Activated B cell treated with CpG ODN at 0.5 μM for 24 hours (primary cell): ENCODE results near the gene PLCH2. TPM values are rescaled to one million over a fixed set of nuclear protein-coding genes. Genes with fewer than 3 reads are reported as not detected.

Source experiments
- ATAC-seq: fragments of 200-7000 bp; cut with Tn5 transposase; one replicate; pipeline ENCODE4 v1.10.0; 2021; ENCODE audit warnings: low read depth, mild to moderate bottlenecking, moderate library complexity
- CTCF ChIA-PET: fragments of 350-600 bp; sonication (Branson Sonifier 250); formaldehyde crosslinking; loops from one replicate; lab custom pipeline; 2021; ENCODE audit warnings: antibody characterized with exemption; lab: Charles Lee
- POLR2A ChIA-PET: fragments of 350-600 bp; sonication (Branson Sonifier 250); formaldehyde crosslinking; loops from one replicate; lab custom pipeline; 2021; ENCODE audit warnings: antibody characterized with exemption; lab: Charles Lee
- DNase-seq: peaks from one replicate; pipeline ENCODE4 v3.0.0; 2022
- H3K27ac Mint-ChIP-seq: one replicate; pipeline ENCODE4 v1.8.0; 2020; ENCODE audit warnings: mixed read lengths
- H3K27me3 Mint-ChIP-seq: one replicate; pipeline ENCODE4 v1.8.0; 2021; ENCODE audit warnings: mixed read lengths
- H3K36me3 Mint-ChIP-seq: one replicate; pipeline ENCODE4 v1.8.0; 2021; ENCODE audit warnings: low read depth, mixed read lengths
- H3K4me1 Mint-ChIP-seq: one replicate; pipeline ENCODE4 v1.8.0; 2021; ENCODE audit warnings: mixed read lengths
- H3K4me3 Mint-ChIP-seq: one replicate; pipeline ENCODE4 v1.8.0; 2020; ENCODE audit warnings: mild to moderate bottlenecking, mixed read lengths
- H3K9me3 Mint-ChIP-seq: one replicate; pipeline ENCODE4 v1.8.0; 2020; ENCODE audit warnings: mixed read lengths
- intact Hi-C: fragments of 100-400 bp; cut with micrococcal nuclease; formaldehyde crosslinking; loops from one replicate; pipeline ENCODE4 v1.15.1; 2024
- total RNA-seq: library from RNA; stranded (reverse); gene quantifications from 2 replicates; pipeline ENCODE4 v1.2.3, GENCODE V29; 2022
- TF ChIP-seq, protein P1 (sequence below): fragments of 200-600 bp; IDR thresholded peaks from one replicate; pipeline ENCODE4 v1.8.0; 2022; ENCODE audit warnings: antibody characterized with exemption, mild to moderate bottlenecking

The PLCH2 gene
- total RNA-seq, 1 donor from 2014 or later = 6.1 TPM

DNA sequence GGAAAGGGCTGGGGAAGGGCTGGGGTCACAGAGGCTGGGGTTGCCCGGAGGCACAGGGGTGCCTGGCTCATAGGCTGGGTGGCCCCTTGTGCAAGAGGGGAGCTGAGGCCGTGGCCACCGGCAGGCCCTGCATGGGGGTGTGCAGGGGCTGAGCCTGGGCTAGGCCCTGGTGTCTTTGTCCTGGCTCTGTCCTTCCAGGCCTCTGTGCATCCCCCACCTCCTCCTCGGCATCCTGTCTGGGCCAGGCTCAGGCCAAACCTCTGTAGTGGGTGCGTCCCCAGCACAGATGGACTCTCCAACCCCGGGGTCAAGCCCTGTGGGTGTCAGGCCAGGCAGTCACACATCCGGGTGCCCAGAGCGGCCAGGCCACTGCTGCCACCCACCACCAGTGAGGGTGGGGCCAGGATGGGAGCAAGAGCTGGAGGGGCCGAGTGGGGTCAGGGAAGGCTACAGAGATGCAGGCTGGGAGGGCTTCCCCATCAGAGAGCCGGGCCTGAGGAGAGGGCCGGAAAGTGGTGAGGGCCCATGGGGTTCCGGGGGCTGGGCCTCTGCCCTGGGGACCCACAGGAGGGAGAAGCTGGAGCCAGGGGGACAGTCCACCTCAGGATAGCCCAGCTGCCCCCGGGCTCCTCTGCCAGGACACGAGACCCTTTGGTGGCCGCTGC, 30.9 kb downstream of the PLCH2 start:
- Mint-ChIP-seq H3K27me3 (no peaks in the 10 kb centered on the region), H3K4me1 (peaks cover 2% of the 10 kb centered on the region), H3K36me3 (peaks cover 35% of the 10 kb centered on the region), H3K27ac (no peak overlapping the region), H3K9me3 (no peaks in the 10 kb centered on the region), H3K4me3 (no peak overlapping the region)
- CTCF ChIA-PET = no interaction called here
- ATAC-seq = no peak
- POLR2A ChIA-PET = no interaction called here
- DNase-seq = no peak
- intact Hi-C loops = no loop called here
- TF ChIP-seq, protein P1, sequence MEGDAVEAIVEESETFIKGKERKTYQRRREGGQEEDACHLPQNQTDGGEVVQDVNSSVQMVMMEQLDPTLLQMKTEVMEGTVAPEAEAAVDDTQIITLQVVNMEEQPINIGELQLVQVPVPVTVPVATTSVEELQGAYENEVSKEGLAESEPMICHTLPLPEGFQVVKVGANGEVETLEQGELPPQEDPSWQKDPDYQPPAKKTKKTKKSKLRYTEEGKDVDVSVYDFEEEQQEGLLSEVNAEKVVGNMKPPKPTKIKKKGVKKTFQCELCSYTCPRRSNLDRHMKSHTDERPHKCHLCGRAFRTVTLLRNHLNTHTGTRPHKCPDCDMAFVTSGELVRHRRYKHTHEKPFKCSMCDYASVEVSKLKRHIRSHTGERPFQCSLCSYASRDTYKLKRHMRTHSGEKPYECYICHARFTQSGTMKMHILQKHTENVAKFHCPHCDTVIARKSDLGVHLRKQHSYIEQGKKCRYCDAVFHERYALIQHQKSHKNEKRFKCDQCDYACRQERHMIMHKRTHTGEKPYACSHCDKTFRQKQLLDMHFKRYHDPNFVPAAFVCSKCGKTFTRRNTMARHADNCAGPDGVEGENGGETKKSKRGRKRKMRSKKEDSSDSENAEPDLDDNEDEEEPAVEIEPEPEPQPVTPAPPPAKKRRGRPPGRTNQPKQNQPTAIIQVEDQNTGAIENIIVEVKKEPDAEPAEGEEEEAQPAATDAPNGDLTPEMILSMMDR = no peak

DNA sequence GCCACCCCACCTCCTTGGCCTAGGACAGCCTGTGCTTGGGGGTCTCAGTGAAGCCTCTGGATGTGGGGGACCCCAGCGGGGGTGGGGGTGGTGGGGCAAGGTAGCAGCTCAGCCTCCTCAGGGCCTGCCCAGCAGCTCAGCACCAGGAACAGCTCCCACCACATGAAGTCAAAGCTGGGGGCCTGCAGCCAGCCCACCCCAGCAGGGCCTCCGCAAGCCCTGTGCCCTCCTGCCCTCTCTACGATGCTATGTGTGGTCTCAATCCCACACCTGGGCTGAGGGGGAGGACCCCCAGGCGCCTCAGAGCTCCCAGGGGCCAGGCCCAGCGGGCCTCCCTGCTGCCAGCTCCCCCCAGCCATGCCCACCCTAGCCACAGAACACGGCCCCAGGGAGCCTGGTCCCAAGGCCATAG, 31.7 kb downstream of the PLCH2 start:
- H3K4me3 Mint-ChIP-seq = no peak overlapping the region
- no peak for DNase-seq
- H3K27me3 Mint-ChIP-seq = no peaks in the 10 kb centered on the region
- TF ChIP-seq, protein P1 = no peak
- ChIA-PET CTCF (no interaction called here), POLR2A (no interaction called here)
- H3K36me3 Mint-ChIP-seq = peaks cover 42% of the 10 kb centered on the region
- intact Hi-C loops = no loop called here
- ATAC-seq = no peak
- H3K9me3 Mint-ChIP-seq = no peaks in the 10 kb centered on the region
- no peak overlapping the region for H3K27ac Mint-ChIP-seq
- peaks cover 2% of the 10 kb centered on the region for H3K4me1 Mint-ChIP-seq

GRCh38 chr1:2508180-2508579, 32.1 kb downstream of the PLCH2 start:
- H3K4me1 Mint-ChIP-seq = no peaks in the 10 kb centered on the region
- TF ChIP-seq, protein P1 = no peak
- no peak overlapping the region for H3K27ac Mint-ChIP-seq
- ATAC-seq = no peak
- H3K27me3 Mint-ChIP-seq = no peaks in the 10 kb centered on the region
- DNase-seq = no peak
- CTCF ChIA-PET = no interaction called here
- intact Hi-C loops = no loop called here
- peaks cover 46% of the 10 kb centered on the region for H3K36me3 Mint-ChIP-seq
- POLR2A ChIA-PET = no interaction called here
- H3K4me3 Mint-ChIP-seq = no peak overlapping the region
- no peaks in the 10 kb centered on the region for H3K9me3 Mint-ChIP-seq

GRCh38 chr1:2508751-2509150, 32.7 kb downstream of the PLCH2 start:
- Mint-ChIP-seq H3K9me3 (no peaks in the 10 kb centered on the region), H3K4me3 (no peak overlapping the region), H3K4me1 (no peaks in the 10 kb centered on the region), H3K27ac (no peak overlapping the region), H3K27me3 (no peaks in the 10 kb centered on the region), H3K36me3 (peaks cover 51% of the 10 kb centered on the region)
- DNase-seq (no peak), ATAC-seq (no peak)
- ChIA-PET POLR2A (no interaction called here), CTCF (no interaction called here)
- TF ChIP-seq, protein P1 = no peak
- intact Hi-C loops = no loop called here

GRCh38 chr1:2509589-2509988, 33.5 kb downstream of the PLCH2 start:
- H3K4me3 Mint-ChIP-seq = no peak overlapping the region
- ATAC-seq (no peak), DNase-seq (no peak)
- peaks cover 52% of the 10 kb centered on the region for H3K36me3 Mint-ChIP-seq
- H3K9me3 Mint-ChIP-seq = no peaks in the 10 kb centered on the region
- TF ChIP-seq, protein P1 = no peak
- no peak overlapping the region for H3K27ac Mint-ChIP-seq
- H3K4me1 Mint-ChIP-seq = no peaks in the 10 kb centered on the region
- POLR2A ChIA-PET = interaction anchor here (1.3 kb wide), 1 partner anchor 16 kb away, joined by 3 read pairs; no protein-coding TSS in a partner anchor
- CTCF ChIA-PET = no interaction called here
- no peaks in the 10 kb centered on the region for H3K27me3 Mint-ChIP-seq
- intact Hi-C loops = no loop called here
